ENCODE data around the gene ADSS1.

GRCh38 chr14:104767634-104767918, 43.5 kb downstream of the ADSS1 start:
- no peak for TF ChIP-seq POLR2AphosphoS5 (IDR thresholded peaks at IDR 0.05; ENCODE audit: low read depth, low read length)
- TF ChIP-seq SIN3A (IDR thresholded peaks at IDR 0.05; ENCODE audit: borderline replicate concordance, insufficient read depth, low read length), result no peak
